ENCODE data around the gene RASEF. TPM values are rescaled to one million over a fixed set of nuclear protein-coding genes. Genes with fewer than 3 reads are reported as not detected.

Gene RASEF
- total and polyA plus RNA-seq, 2 of the 13 experiments (the other 11 are each of a cell fraction or from before 2014, with no cell fraction given): 0.07 TPM; not detected in 1

- FAIRE-seq (no peak), ATAC-seq (no peak), DNase-seq (ENCODE audit: low spot score) (no peak)
- H3K4me3 ChIP-seq (replicated peaks in 1 of 3; ENCODE audit: insufficient read depth in 1 of 3, low read depth in 2 of 3, low read length in 3 of 3): no peak overlapping the region
- H3K36me3 ChIP-seq (replicated peaks in 1 of 2; ENCODE audit: control insufficient read depth in 1 of 2, insufficient read depth in 2 of 2, low read length in 2 of 2): no peaks in the 10 kb centered on the region
- no peak overlapping the region for H3K4me2 ChIP-seq (ENCODE audit: low read depth, low read length)
- CTCF ChIA-PET (ENCODE audit: low intra/inter-chr PET ratio, low total read pairs): no interaction called here
- POLR2A ChIA-PET: no interaction called here
- no peaks in the 10 kb centered on the region for H3K79me2 ChIP-seq (ENCODE audit: insufficient read depth, low read length)
- TF ChIP-seq RFX3 (CRISPR knock-in tag; IDR thresholded peaks at IDR 0.05) (no peak), ZNF773 (CRISPR knock-in tag; IDR thresholded peaks at IDR 0.05; ENCODE audit: borderline replicate concordance) (no peak), POLR2AphosphoS2 (IDR thresholded peaks at IDR 0.05; ENCODE audit: low read depth, low read length) (no peak), ZNF501 (CRISPR knock-in tag; IDR thresholded peaks at IDR 0.05) (no peak), ZNF598 (CRISPR knock-in tag; IDR thresholded peaks at IDR 0.05; ENCODE audit: borderline replicate concordance) (no peak)
- in situ Hi-C loops (cut with HindIII; ENCODE audit: extremely low pct_ligation_motif_present, low pct_unique_long_range_greater_than_20kb) (no loop called here), intact Hi-C loops (cut with micrococcal nuclease; ENCODE audit: unreplicated experiment) (no loop called here)
- H3K4me1 ChIP-seq (ENCODE audit: insufficient read depth, low read length): no peaks in the 10 kb centered on the region
- H3K9ac ChIP-seq (ENCODE audit: insufficient read depth, low read depth, low read length): no peak overlapping the region
- H2AFZ ChIP-seq (ENCODE audit: low read length): no peak overlapping the region
- no peaks in the 10 kb centered on the region for H3K27me3 ChIP-seq (ENCODE audit: control insufficient read depth in 1 of 2, insufficient read depth in 2 of 2, low read length in 2 of 2)
- H3K27ac ChIP-seq (ENCODE audit: extremely low read length, insufficient read depth, low read length): no peak overlapping the region
- no TSS peak for BruUV-seq (replicated peaks)
- no peaks in the 10 kb centered on the region for H4K20me1 ChIP-seq (ENCODE audit: insufficient read depth, low read length)
- no peaks in the 10 kb centered on the region for H3K9me3 ChIP-seq (ENCODE audit: low read length)
These were observed 45.3 kb upstream of the RASEF start for GRCh38 chr9:83108208-83108607.

GRCh38 chr9:83106772-83107171, 43.8 kb upstream of the RASEF start:
- ChIA-PET CTCF (ENCODE audit: low intra/inter-chr PET ratio, low total read pairs) (no interaction called here), POLR2A (no interaction called here)
- intact Hi-C loops (cut with micrococcal nuclease; ENCODE audit: unreplicated experiment): no loop called here
- no peaks in the 10 kb centered on the region for H3K4me1 ChIP-seq (ENCODE audit: insufficient read depth, low read length)
- H4K20me1 ChIP-seq (ENCODE audit: insufficient read depth, low read length): no peaks in the 10 kb centered on the region
- in situ Hi-C loops (cut with HindIII; ENCODE audit: extremely low pct_ligation_motif_present, low pct_unique_long_range_greater_than_20kb): no loop called here
- FAIRE-seq (no peak), DNase-seq (ENCODE audit: low spot score) (no peak), ATAC-seq (no peak)
- H3K79me2 ChIP-seq (ENCODE audit: insufficient read depth, low read length): no peaks in the 10 kb centered on the region
- no peak overlapping the region for H2AFZ ChIP-seq (ENCODE audit: low read length)
- no peak overlapping the region for H3K9ac ChIP-seq (ENCODE audit: insufficient read depth, low read depth, low read length)
- H3K9me3 ChIP-seq (ENCODE audit: low read length): no peaks in the 10 kb centered on the region
- no peak overlapping the region for H3K27ac ChIP-seq (ENCODE audit: extremely low read length, insufficient read depth, low read length)
- H3K4me2 ChIP-seq (ENCODE audit: low read depth, low read length): no peak overlapping the region
- WGBS (ENCODE audit: low lambda C conversion rate): 2% methylated on average over 2 of the region's 2 CpGs
- H3K27me3 ChIP-seq (ENCODE audit: control insufficient read depth in 1 of 2, insufficient read depth in 2 of 2, low read length in 2 of 2): 0 out of 5 replicates have a peak, but pooled peaks cover 0 to 4% of the 10 kb centered on the region in 2 experiments
- no peak overlapping the region for H3K4me3 ChIP-seq (replicated peaks in 1 of 3; ENCODE audit: insufficient read depth in 1 of 3, low read depth in 2 of 3, low read length in 3 of 3)
- no peaks in the 10 kb centered on the region for H3K36me3 ChIP-seq (replicated peaks in 1 of 2; ENCODE audit: control insufficient read depth in 1 of 2, insufficient read depth in 2 of 2, low read length in 2 of 2)
- no TSS peak for BruUV-seq (replicated peaks)
- TF ChIP-seq CC2D1A (CRISPR knock-in tag; IDR thresholded peaks at IDR 0.05) (no peak), REST (IDR thresholded peaks at IDR 0.05; ENCODE audit: borderline replicate concordance in 1 of 2, low read depth in 1 of 2, low read length in 2 of 2) (no peak), ZNF142 (CRISPR knock-in tag; IDR thresholded peaks at IDR 0.05) (no peak), ATF7 (IDR thresholded peaks at IDR 0.05) (no peak), ATF7 (CRISPR knock-in tag; IDR thresholded peaks at IDR 0.05) (no peak), SNAPC2 (CRISPR knock-in tag; IDR thresholded peaks at IDR 0.05) (no peak)

All from HepG2 (cell line).